Trophoblast cell (in vitro differentiated cells and primary cell): ENCODE results near the gene PHLDA3.

Source experiments
- DNase-seq, 2 donors: peaks; one replicate each; pipeline ENCODE4 v3.0.0-alpha.2; 2016
- H2AFZ ChIP-seq: 2 replicates; pipeline ENCODE4 v1.6.1; 2013; ENCODE audit warnings: low read length, moderate library complexity, mild to moderate bottlenecking; ENCODE audit not compliant: insufficient read depth, poor library complexity
- H2AK5ac ChIP-seq: 2 replicates; pipeline ENCODE4 v1.6.1; 2013; ENCODE audit warnings: mild to moderate bottlenecking, low read length
- H2BK120ac ChIP-seq: 2 replicates; pipeline ENCODE4 v1.6.1; 2013; ENCODE audit warnings: low read length, mild to moderate bottlenecking, moderate library complexity; ENCODE audit not compliant: insufficient read depth, poor library complexity
- H2BK12ac ChIP-seq: 2 replicates; pipeline ENCODE4 v1.6.1; 2013; ENCODE audit warnings: mild to moderate bottlenecking, low read length, moderate library complexity
- H2BK5ac ChIP-seq: 2 replicates; pipeline ENCODE4 v1.6.1; 2013; ENCODE audit warnings: low read length, low read depth, moderate library complexity, mild to moderate bottlenecking; ENCODE audit not compliant: poor library complexity
- H3K14ac ChIP-seq: 2 replicates; pipeline ENCODE4 v1.6.1; 2013; ENCODE audit warnings: mild to moderate bottlenecking, low read length
- H3K18ac ChIP-seq: 2 replicates; pipeline ENCODE4 v1.6.1; 2013; ENCODE audit warnings: mild to moderate bottlenecking, low read length
- H3K23ac ChIP-seq: 2 replicates; pipeline ENCODE4 v1.6.1; 2013; ENCODE audit warnings: low read length
- H3K27ac ChIP-seq: 2 replicates; pipeline ENCODE4 v1.5.1; 2013; ENCODE audit warnings: low read depth, mild to moderate bottlenecking, inconsistent platforms, low read length, moderate library complexity
- H3K27me3 ChIP-seq: 2 replicates; pipeline ENCODE4 v1.6.1; 2013; ENCODE audit warnings: inconsistent platforms, mild to moderate bottlenecking, low read length, moderate library complexity; ENCODE audit not compliant: insufficient read depth
- H3K36me3 ChIP-seq, 2 experiments: 1 replicate in 1 of 2; 2 replicates in 1 of 2; pipeline ENCODE4 v1.6.1; 2013; ENCODE audit warnings: low read length in 2 of 2, mild to moderate bottlenecking in 2 of 2, moderate library complexity in 1 of 2; ENCODE audit not compliant: insufficient read depth in 2 of 2, control insufficient read depth in 1 of 2
- H3K4ac ChIP-seq: 2 replicates; pipeline ENCODE4 v1.6.1; 2013; ENCODE audit warnings: low read depth, mild to moderate bottlenecking, low read length, moderate library complexity
- H3K4me1 ChIP-seq, 2 experiments: 1 replicate in 1 of 2; 2 replicates in 1 of 2; pipeline ENCODE4 v1.6.1; 2013; ENCODE audit warnings: low read length in 2 of 2, mild to moderate bottlenecking in 2 of 2, moderate library complexity in 1 of 2; ENCODE audit not compliant: insufficient read depth in 2 of 2, control insufficient read depth in 1 of 2
- H3K4me2 ChIP-seq: 2 replicates; pipeline ENCODE4 v1.6.1; 2013; ENCODE audit warnings: inconsistent platforms, mild to moderate bottlenecking, low read length, moderate library complexity
- H3K4me3 ChIP-seq: 2 replicates; pipeline ENCODE4 v1.5.1; 2013; ENCODE audit warnings: mild to moderate bottlenecking, low read depth, low read length, inconsistent platforms
- H3K79me1 ChIP-seq: one replicate; pipeline ENCODE4 v1.6.1; 2013; ENCODE audit warnings: low read length
- H3K79me2 ChIP-seq: 2 replicates; pipeline ENCODE4 v1.6.1; 2013; ENCODE audit warnings: low read length, mild to moderate bottlenecking; ENCODE audit not compliant: control insufficient read depth, insufficient read depth, poor library complexity
- H3K9ac ChIP-seq: 2 replicates; pipeline ENCODE4 v1.6.1; 2013; ENCODE audit warnings: mild to moderate bottlenecking, low read length
- H3K9me3 ChIP-seq: 2 replicates; pipeline ENCODE4 v1.6.1; 2013; ENCODE audit warnings: low read depth, mild to moderate bottlenecking, control low read depth, inconsistent platforms, low read length; ENCODE audit not compliant: insufficient read depth
- H4K12ac ChIP-seq: 2 replicates; pipeline ENCODE4 v1.6.1; 2013; ENCODE audit warnings: low read depth, mild to moderate bottlenecking, low read length, moderate library complexity
- H4K8ac ChIP-seq: 2 replicates; pipeline ENCODE4 v1.6.1; 2013; ENCODE audit warnings: low read depth, mild to moderate bottlenecking, low read length, moderate library complexity
- H4K91ac ChIP-seq: one replicate; pipeline ENCODE4 v1.6.1; 2013; ENCODE audit warnings: low read depth, mild to moderate bottlenecking, low read length, moderate library complexity
- WGBS: extraction: QIAGEN DNeasy Blood & Tissue Kit; methylation state at CpG from one replicate; pipeline ENCODE4 v1.1.7; 2013; ENCODE audit warnings: missing lambda C conversion rate; ENCODE audit not compliant: insufficient read length, insufficient coverage; ENCODE audit errors: extremely low coverage; 5-methylcytosine and 5-hydroxymethylcytosine counted together

The PHLDA3 gene

GRCh38 chr1:201422026-201422425, 47.0 kb downstream of the PHLDA3 start:
- no peaks in the 10 kb centered on the region for H3K36me3 ChIP-seq
- H3K4me3 ChIP-seq = no peak overlapping the region
- no peak overlapping the region for H4K8ac ChIP-seq
- H3K23ac ChIP-seq = no peak overlapping the region
- H3K4ac ChIP-seq = no peak overlapping the region
- H3K9me3 ChIP-seq = peaks cover 4% of the 10 kb centered on the region
- H3K14ac ChIP-seq = no peak overlapping the region
- H3K9ac ChIP-seq = no peak overlapping the region
- no peak for DNase-seq
- H2BK5ac ChIP-seq = no peak overlapping the region
- H2BK12ac ChIP-seq = no peak overlapping the region
- H3K18ac ChIP-seq = no peak overlapping the region
- no peak overlapping the region for H3K27ac ChIP-seq
- WGBS = no CpG with 5 or more reads among the region's 3 CpGs
- H3K79me1 ChIP-seq = peaks cover 3% of the 10 kb centered on the region
- no peaks in the 10 kb centered on the region for H3K27me3 ChIP-seq
- H3K4me1 ChIP-seq = peaks cover 14 to 17% of the 10 kb centered on the region in 2 experiments
- no peak overlapping the region for H4K12ac ChIP-seq
- H3K79me2 ChIP-seq = peaks cover 3% of the 10 kb centered on the region
- no peak overlapping the region for H2BK120ac ChIP-seq
- H2AFZ ChIP-seq = no peak overlapping the region
- no peak overlapping the region for H3K4me2 ChIP-seq
- H2AK5ac ChIP-seq = no peak overlapping the region
- no peak overlapping the region for H4K91ac ChIP-seq

GRCh38 chr1:201421041-201421440, 47.9 kb downstream of the PHLDA3 start:
- H4K91ac ChIP-seq = no peak overlapping the region
- H3K9me3 ChIP-seq = peaks cover 4% of the 10 kb centered on the region
- H4K8ac ChIP-seq = peak overlapping the region; percentile 16
- H3K27me3 ChIP-seq = no peaks in the 10 kb centered on the region
- H3K36me3 ChIP-seq = no peaks in the 10 kb centered on the region
- peak overlapping the region; percentile 14 for H2BK12ac ChIP-seq
- no peak overlapping the region for H4K12ac ChIP-seq
- H3K79me2 ChIP-seq = peaks cover 3% of the 10 kb centered on the region
- H3K4me3 ChIP-seq = no peak overlapping the region
- no CpG with 5 or more reads among the region's 8 CpGs for WGBS
- no peak overlapping the region for H2AK5ac ChIP-seq
- H2BK5ac ChIP-seq = no peak overlapping the region
- H2AFZ ChIP-seq = no peak overlapping the region
- no peak overlapping the region for H3K4ac ChIP-seq
- no peak overlapping the region for H3K9ac ChIP-seq
- H3K4me2 ChIP-seq = no peak overlapping the region
- H3K14ac ChIP-seq = peak overlapping the region; percentile 16
- DNase-seq = no peak
- H3K79me1 ChIP-seq = peaks cover 3% of the 10 kb centered on the region
- no peak overlapping the region for H3K27ac ChIP-seq
- no peak overlapping the region for H3K18ac ChIP-seq
- H3K4me1 ChIP-seq = peaks cover 14 to 17% of the 10 kb centered on the region in 2 experiments
- no peak overlapping the region for H2BK120ac ChIP-seq
- H3K23ac ChIP-seq = no peak overlapping the region

- no peak overlapping the region for H3K9ac ChIP-seq
- WGBS = no CpG with 5 or more reads among the region's 7 CpGs
- H2BK120ac ChIP-seq = no peak overlapping the region
- no peak overlapping the region for H2AK5ac ChIP-seq
- H3K79me2 ChIP-seq = peaks cover 3% of the 10 kb centered on the region
- H2BK12ac ChIP-seq = no peak overlapping the region
- no peak overlapping the region for H3K4me2 ChIP-seq
- no peak for DNase-seq
- peaks cover 14 to 17% of the 10 kb centered on the region in 2 experiments for H3K4me1 ChIP-seq
- peaks cover 3% of the 10 kb centered on the region for H3K79me1 ChIP-seq
- no peak overlapping the region for H3K4ac ChIP-seq
- no peak overlapping the region for H4K91ac ChIP-seq
- H4K12ac ChIP-seq = no peak overlapping the region
- no peaks in the 10 kb centered on the region for H3K27me3 ChIP-seq
- H3K4me3 ChIP-seq = no peak overlapping the region
- no peak overlapping the region for H2AFZ ChIP-seq
- no peak overlapping the region for H2BK5ac ChIP-seq
- H4K8ac ChIP-seq = no peak overlapping the region
- no peak overlapping the region for H3K18ac ChIP-seq
- no peaks in the 10 kb centered on the region for H3K36me3 ChIP-seq
- no peak overlapping the region for H3K27ac ChIP-seq
- H3K23ac ChIP-seq = no peak overlapping the region
- H3K14ac ChIP-seq = no peak overlapping the region
- H3K9me3 ChIP-seq = peaks cover 5% of the 10 kb centered on the region
Observed at GRCh38 chr1:201420608-201421002, 48.4 kb downstream of the PHLDA3 start.

- Histone ChIP-seq H3K14ac (no peak overlapping the region), H3K27ac (no peak overlapping the region), H3K4me1 (peaks cover 14 to 17% of the 10 kb centered on the region in 2 experiments), H4K12ac (no peak overlapping the region), H3K27me3 (no peaks in the 10 kb centered on the region), H2BK5ac (no peak overlapping the region), H2AK5ac (no peak overlapping the region), H3K18ac (no peak overlapping the region), H3K4me2 (no peak overlapping the region), H3K4ac (no peak overlapping the region), H3K9ac (no peak overlapping the region), H2BK120ac (no peak overlapping the region), H3K36me3 (no peaks in the 10 kb centered on the region), H3K23ac (no peak overlapping the region), H3K79me2 (peaks cover 3% of the 10 kb centered on the region), H2AFZ (no peak overlapping the region), H2BK12ac (no peak overlapping the region), H3K4me3 (no peak overlapping the region), H4K8ac (no peak overlapping the region), H4K91ac (no peak overlapping the region), H3K79me1 (peaks cover 3% of the 10 kb centered on the region), H3K9me3 (peaks cover 7% of the 10 kb centered on the region)
- no peak for DNase-seq
- WGBS = no CpG with 5 or more reads among the region's 12 CpGs
Observed at GRCh38 chr1:201419746-201420607, 49.0 kb downstream of the PHLDA3 start.
